Hepatocyte (in vitro differentiated cells): ENCODE data around the gene CDON. TPM values are rescaled to one million over a fixed set of nuclear protein-coding genes. Genes with fewer than 3 reads are reported as not detected.

Source experiments
- DNase-seq: peaks from one replicate; pipeline ENCODE4 v3.0.0-alpha.2; 2016; ENCODE audit warnings: low spot score
- H2AFZ ChIP-seq: fragments of 200-600 bp; sonication (generic); 2 replicates; pipeline ENCODE4 v1.6.0; 2016; ENCODE audit warnings: antibody characterized with exemption, mild to moderate bottlenecking
- H3K27ac ChIP-seq: fragments of 200-600 bp; sonication (generic); 2 replicates; pipeline ENCODE4 v1.5.1; 2016; ENCODE audit warnings: mild to moderate bottlenecking
- H3K27me3 ChIP-seq: fragments of 200-600 bp; sonication (generic); 2 replicates; pipeline ENCODE4 v1.6.1; 2016
- H3K36me3 ChIP-seq: fragments of 200-600 bp; sonication (generic); replicated peaks from 2 replicates; pipeline ENCODE4 v1.5.1; 2016; ENCODE audit warnings: low read depth; ENCODE audit not compliant: insufficient read depth
- H3K4me1 ChIP-seq: fragments of 200-600 bp; sonication (generic); 2 replicates; pipeline ENCODE4 v1.5.1; 2016; ENCODE audit warnings: mild to moderate bottlenecking, moderate library complexity; ENCODE audit not compliant: insufficient read depth
- H3K4me2 ChIP-seq: fragments of 200-600 bp; sonication (generic); 2 replicates; pipeline ENCODE4 v1.6.0; 2016
- H3K4me3 ChIP-seq: fragments of 200-600 bp; sonication (generic); 2 replicates; pipeline ENCODE4 v1.5.1; 2016; ENCODE audit warnings: mild to moderate bottlenecking
- H3K79me2 ChIP-seq: fragments of 200-600 bp; sonication (generic); 2 replicates; pipeline ENCODE4 v1.6.0; 2017; ENCODE audit warnings: mild to moderate bottlenecking
- H3K9me2 ChIP-seq: fragments of 200-600 bp; sonication (generic); replicated peaks from 2 replicates; pipeline ENCODE4 v1.6.0; 2017; ENCODE audit warnings: mild to moderate bottlenecking; ENCODE audit not compliant: insufficient read depth
- H3K9me3 ChIP-seq: fragments of 200-600 bp; sonication (generic); 2 replicates; pipeline ENCODE4 v1.5.1; 2016; ENCODE audit warnings: low read depth, mild to moderate bottlenecking
- H4K20me1 ChIP-seq: fragments of 200-600 bp; sonication (generic); 2 replicates; pipeline ENCODE4 v1.6.0; 2016; ENCODE audit warnings: mild to moderate bottlenecking; ENCODE audit not compliant: insufficient read depth, poor library complexity, severe bottlenecking
- EZH2 ChIP-seq: fragments of 200-600 bp; sonication (generic); IDR thresholded peaks from 2 replicates; pipeline ENCODE4 v1.6.1; 2016; ENCODE audit warnings: antibody characterized with exemption, mild to moderate bottlenecking, borderline replicate concordance
- EZH2phosphoT487 ChIP-seq: fragments of 200-600 bp; sonication (generic); IDR thresholded peaks from one replicate; pipeline ENCODE4 v1.6.1; 2018; ENCODE audit warnings: antibody characterized with exemption, mild to moderate bottlenecking, low read depth, moderate library complexity; ENCODE audit not compliant: unreplicated experiment, severe bottlenecking
- WGBS: methylation state at CpG from one replicate; pipeline ENCODE4 v1.1.6; 2016; ENCODE audit warnings: low lambda C conversion rate; ENCODE audit errors: missing lambda C conversion rate; 5-methylcytosine and 5-hydroxymethylcytosine counted together
- polyA plus RNA-seq: library from polyadenylated mRNA; unstranded; fragments of >200 nt; fragmentation: Nextera tagmentation; extraction: Ambion mirVana; gene quantifications from 2 replicates; pipeline ENCODE4 v1.2.1, GENCODE V29; 2016
- total RNA-seq: library from RNA; depleted of rRNA; stranded (reverse); fragments of >200 nt; gene quantifications from 2 replicates; pipeline ENCODE4 v1.2.3, GENCODE V29; 2014
- TF ChIP-seq, protein P1 (sequence below): fragments of 200-600 bp; sonication (generic); IDR thresholded peaks from 2 replicates; pipeline ENCODE4 v1.5.1; 2016; ENCODE audit warnings: antibody characterized with exemption, mild to moderate bottlenecking; ENCODE audit not compliant: poor library complexity

CDON gene
- total and polyA plus RNA-seq, 2 experiments from 2014 or later = 17.5 to 41.9 TPM

DNA sequence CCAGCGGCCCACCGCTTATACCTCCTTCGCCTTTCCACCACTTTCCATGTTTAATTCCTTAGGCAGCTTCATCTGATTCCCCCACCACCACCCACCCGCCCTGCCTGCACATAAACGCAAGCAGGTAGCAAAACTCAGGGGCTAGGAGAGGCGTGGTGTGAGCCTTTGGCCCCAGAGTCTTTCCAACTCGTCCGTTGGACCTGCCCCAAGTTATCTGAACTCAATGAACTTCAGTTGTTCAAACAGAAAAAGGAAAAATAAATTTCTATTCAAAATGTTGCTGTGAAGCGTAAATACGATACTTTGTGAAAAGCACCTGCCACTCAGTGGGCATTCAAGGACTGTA is 814 bp upstream of the CDON start:
- Histone ChIP-seq H3K4me1 (peaks cover 7% of the 10 kb centered on the region), H4K20me1 (no peaks in the 10 kb centered on the region), H3K9me3 (no peaks in the 10 kb centered on the region), H2AFZ (peak overlapping the region; percentile 61), H3K79me2 (peaks cover 19% of the 10 kb centered on the region), H3K4me2 (peak overlapping the region; percentile 93), H3K27me3 (no peaks in the 10 kb centered on the region), H3K9me2 (no peaks in the 10 kb centered on the region), H3K4me3 (no peak overlapping the region), H3K36me3 (no peaks in the 10 kb centered on the region), H3K27ac (no peak overlapping the region)
- DNase-seq = no peak
- 33% methylated on average over 9 of the region's 10 CpGs for whole genome bisulfite sequencing
- TF ChIP-seq, protein P1, sequence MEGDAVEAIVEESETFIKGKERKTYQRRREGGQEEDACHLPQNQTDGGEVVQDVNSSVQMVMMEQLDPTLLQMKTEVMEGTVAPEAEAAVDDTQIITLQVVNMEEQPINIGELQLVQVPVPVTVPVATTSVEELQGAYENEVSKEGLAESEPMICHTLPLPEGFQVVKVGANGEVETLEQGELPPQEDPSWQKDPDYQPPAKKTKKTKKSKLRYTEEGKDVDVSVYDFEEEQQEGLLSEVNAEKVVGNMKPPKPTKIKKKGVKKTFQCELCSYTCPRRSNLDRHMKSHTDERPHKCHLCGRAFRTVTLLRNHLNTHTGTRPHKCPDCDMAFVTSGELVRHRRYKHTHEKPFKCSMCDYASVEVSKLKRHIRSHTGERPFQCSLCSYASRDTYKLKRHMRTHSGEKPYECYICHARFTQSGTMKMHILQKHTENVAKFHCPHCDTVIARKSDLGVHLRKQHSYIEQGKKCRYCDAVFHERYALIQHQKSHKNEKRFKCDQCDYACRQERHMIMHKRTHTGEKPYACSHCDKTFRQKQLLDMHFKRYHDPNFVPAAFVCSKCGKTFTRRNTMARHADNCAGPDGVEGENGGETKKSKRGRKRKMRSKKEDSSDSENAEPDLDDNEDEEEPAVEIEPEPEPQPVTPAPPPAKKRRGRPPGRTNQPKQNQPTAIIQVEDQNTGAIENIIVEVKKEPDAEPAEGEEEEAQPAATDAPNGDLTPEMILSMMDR = no peak
- no peak for TF ChIP-seq EZH2phosphoT487
- no peak for TF ChIP-seq EZH2

DNA sequence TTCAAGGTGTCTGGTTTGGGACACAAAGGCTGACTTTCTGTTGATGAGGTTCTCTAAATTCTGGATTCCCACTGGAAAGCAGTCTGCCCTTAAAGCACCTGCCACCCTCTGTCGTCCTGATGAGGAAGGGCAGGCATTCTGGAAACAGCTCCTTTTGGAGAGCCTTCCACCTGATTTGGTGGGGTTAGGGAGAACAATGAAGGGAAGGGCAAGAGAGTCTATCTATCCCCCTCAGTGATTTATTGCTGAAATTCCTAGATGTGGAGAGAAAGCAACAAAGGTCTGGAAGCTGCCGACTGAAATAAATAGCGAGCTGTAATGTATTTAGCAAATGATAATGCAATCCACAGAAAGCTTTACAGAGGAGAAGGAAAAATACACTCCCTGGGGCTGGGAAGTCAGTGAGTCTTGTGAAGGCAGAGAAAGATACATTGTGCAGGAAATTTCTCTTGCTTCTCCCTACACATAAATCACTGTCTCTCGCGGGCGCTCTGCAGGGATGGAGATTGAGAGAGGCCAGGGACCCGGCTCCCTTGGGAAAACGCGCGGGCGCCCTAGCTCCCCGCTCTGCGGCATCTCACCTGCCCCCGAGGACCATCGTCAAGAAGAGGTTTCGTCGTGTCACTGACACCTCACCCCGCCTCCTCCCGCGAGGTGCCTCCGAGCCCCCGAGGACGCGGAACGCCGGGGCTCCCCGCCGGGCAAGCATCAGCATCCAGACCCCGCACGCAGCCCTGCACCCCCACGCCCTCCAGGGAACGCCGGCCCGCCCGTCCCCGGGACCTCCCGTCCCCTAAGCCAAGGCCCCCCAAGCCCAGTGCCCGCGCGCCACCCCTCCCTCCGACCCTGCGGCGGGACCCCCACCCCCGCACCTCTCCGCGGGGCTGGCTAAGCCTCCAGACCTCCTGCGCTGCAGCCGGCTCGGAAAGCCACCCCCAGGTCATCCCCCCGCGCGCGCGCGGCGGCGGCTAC is 673 bp downstream of the CDON start:
- H3K4me2 ChIP-seq = peak overlapping the region; percentile 93
- H3K9me2 ChIP-seq = no peaks in the 10 kb centered on the region
- peak overlapping the region; percentile 60 for H2AFZ ChIP-seq
- H3K4me3 ChIP-seq = peak overlapping the region; percentile 92
- DNase-seq = peak; percentile 52
- peaks cover 33% of the 10 kb centered on the region for H3K79me2 ChIP-seq
- no peaks in the 10 kb centered on the region for H3K9me3 ChIP-seq
- peak overlapping the region; percentile 2 for H3K27ac ChIP-seq
- TF ChIP-seq EZH2 = no peak
- TF ChIP-seq, protein P1 = peak; percentile 55
- H4K20me1 ChIP-seq = no peaks in the 10 kb centered on the region
- no peaks in the 10 kb centered on the region for H3K36me3 ChIP-seq
- under 1% methylated on average over 21 of the region's 57 CpGs for WGBS
- H3K4me1 ChIP-seq = peaks cover 7% of the 10 kb centered on the region
- H3K27me3 ChIP-seq = no peaks in the 10 kb centered on the region

DNA sequence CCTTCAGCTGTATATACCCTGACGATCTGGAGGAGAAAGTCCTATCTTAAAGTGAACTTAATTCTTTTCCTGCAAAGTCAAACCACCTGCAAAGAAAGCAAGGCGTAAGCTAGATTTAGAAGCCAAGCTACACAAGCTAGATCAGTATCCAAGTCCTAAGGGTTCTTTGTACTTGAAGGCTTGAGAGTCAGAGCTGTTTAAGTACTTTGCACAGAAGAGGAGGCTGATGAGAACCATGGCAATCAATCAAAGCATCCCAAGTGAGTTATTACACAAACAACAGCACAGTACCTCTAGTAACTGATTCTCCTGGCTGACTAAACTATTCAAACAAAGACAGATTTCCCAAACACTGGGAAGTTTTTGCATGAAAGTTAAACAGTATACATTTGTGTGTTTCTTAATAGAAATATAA is 1.9 kb downstream of the CDON start:
- Histone ChIP-seq H4K20me1 (no peaks in the 10 kb centered on the region), H3K4me1 (peaks cover 7% of the 10 kb centered on the region), H3K36me3 (no peaks in the 10 kb centered on the region), H2AFZ (no peak overlapping the region), H3K4me3 (peak overlapping the region; percentile 1), H3K9me2 (no peaks in the 10 kb centered on the region), H3K27ac (peak overlapping the region; percentile 6), H3K27me3 (no peaks in the 10 kb centered on the region), H3K9me3 (no peaks in the 10 kb centered on the region), H3K4me2 (peak overlapping the region; percentile 93), H3K79me2 (peaks cover 41% of the 10 kb centered on the region)
- 46% methylated on average over 2 of the region's 2 CpGs for WGBS
- DNase-seq = peak; percentile 28
- no peak for TF ChIP-seq EZH2
- TF ChIP-seq, protein P1 = no peak
